HepG2 (cell line): ENCODE measurements around the gene EEF1A1. TPM values are rescaled to one million over a fixed set of nuclear protein-coding genes. Genes with fewer than 3 reads are reported as not detected.

Experiments used
- EZH2 ChIP-seq: conservative IDR thresholded peaks from 2 replicates; pipeline ENCODE4 v1.6.1; 2012; ENCODE audit warnings: mild to moderate bottlenecking, low read depth, low read length, moderate library complexity
- FOSL1 ChIP-seq: sonication (generic); formaldehyde crosslinking; IDR thresholded peaks from 2 replicates; pipeline ENCODE4 v1.9.0; 2021; ENCODE audit warnings: missing genetic modification reagents, borderline replicate concordance
- NBN ChIP-seq: fragments of 450-650 bp; conservative IDR thresholded peaks from 2 replicates; pipeline ENCODE4 v1.6.1; 2017
- PRPF4 ChIP-seq: fragments of 200-400 bp; formaldehyde crosslinking; IDR thresholded peaks from 2 replicates; pipeline ENCODE4 v1.6.1; 2016; ENCODE audit warnings: low read length, low read depth; ENCODE audit not compliant: poor library complexity, severe bottlenecking
- TAF1 ChIP-seq: sonication (generic); formaldehyde crosslinking; IDR thresholded peaks from 2 replicates; pipeline ENCODE4 v1.4.0; 2020; ENCODE audit warnings: missing genetic modification reagents
- ZBTB7A ChIP-seq: sonication (generic); formaldehyde crosslinking; IDR thresholded peaks from 2 replicates; pipeline ENCODE4 v1.8.0; 2022; ENCODE audit warnings: mild to moderate bottlenecking, missing genetic modification reagents
- ZNF629 ChIP-seq: sonication (generic); formaldehyde crosslinking; conservative IDR thresholded peaks from 2 replicates; pipeline ENCODE4 v1.5.0; 2020; ENCODE audit warnings: missing genetic modification reagents
- ZNF782 ChIP-seq: sonication (generic); formaldehyde crosslinking; IDR thresholded peaks from 2 replicates; pipeline ENCODE4 v1.4.0; 2020; ENCODE audit warnings: missing genetic modification reagents, mild to moderate bottlenecking, borderline replicate concordance
- ZNF841 ChIP-seq: sonication (generic); formaldehyde crosslinking; IDR thresholded peaks from 2 replicates; pipeline ENCODE4 v1.8.1; 2023; ENCODE audit warnings: missing genetic modification reagents, borderline replicate concordance
- ZNF850 ChIP-seq: sonication (generic); formaldehyde crosslinking; conservative IDR thresholded peaks from 2 replicates; pipeline ENCODE4 v1.9.0; 2021; ENCODE audit warnings: mild to moderate bottlenecking, missing genetic modification reagents
- polyA plus RNA-seq, 8 experiments: library from polyadenylated mRNA; depleted of rRNA in 3 of 8; stranded (reverse) in 7 of 8; unstranded in 1 of 8; fragments of >200 nt; fragmentation: Illumina TruSeq in 4 of 8; extraction: Trizol in 4 of 8; gene quantifications; 2 replicates each; pipeline versions ENCODE4 v1.2.1 to v1.2.3, GENCODE V29; 2011 to 2016; ENCODE audit warnings: low read depth in 4 of 8, missing spikeins in 1 of 8, mixed read lengths in 1 of 8; ENCODE audit not compliant: insufficient read depth in 1 of 8
- total RNA-seq, 5 experiments: library from RNA; depleted of rRNA; stranded (reverse); fragments of >200 nt; fragmentation: Illumina TruSeq; extraction: Trizol; gene quantifications; 2 replicates each; pipeline ENCODE4 v1.2.3, GENCODE V29; 2016; ENCODE audit warnings: low read depth in 1 of 5
- TF ChIP-seq, protein P1 (sequence below): sonication (generic); formaldehyde crosslinking; IDR thresholded peaks from 2 replicates; pipeline ENCODE4 v1.8.1; 2023; ENCODE audit warnings: mild to moderate bottlenecking, inconsistent platforms, moderate library complexity, missing genetic modification reagents, borderline replicate concordance
- TF ChIP-seq, protein P2 (sequence below): sonication (generic); formaldehyde crosslinking; IDR thresholded peaks from 2 replicates; pipeline ENCODE4 v1.4.0; 2020; ENCODE audit warnings: missing genetic modification reagents, borderline replicate concordance
- TF ChIP-seq, protein P3 (sequence below): sonication (generic); formaldehyde crosslinking; IDR thresholded peaks from 2 replicates; pipeline ENCODE4 v1.8.0; 2022; ENCODE audit warnings: mild to moderate bottlenecking, missing genetic modification reagents, moderate library complexity
- TF ChIP-seq, protein P4 (sequence below): sonication (generic); formaldehyde crosslinking; IDR thresholded peaks from 2 replicates; pipeline ENCODE4 v1.5.1; 2020; ENCODE audit warnings: mild to moderate bottlenecking, moderate library complexity, missing genetic modification reagents
- TF ChIP-seq, protein P5 (sequence below): sonication (generic); formaldehyde crosslinking; IDR thresholded peaks from 2 replicates; pipeline ENCODE4 v1.5.1; 2020; ENCODE audit warnings: missing genetic modification reagents, mild to moderate bottlenecking, borderline replicate concordance
- TF ChIP-seq, protein P6 (sequence below): IDR thresholded peaks from 2 replicates; pipeline ENCODE4 v1.6.1; 2016; ENCODE audit warnings: low read depth, borderline replicate concordance
- TF ChIP-seq, protein P7 (sequence below): sonication (generic); formaldehyde crosslinking; IDR thresholded peaks from 2 replicates; pipeline ENCODE4 v1.4.0; 2020; ENCODE audit warnings: missing genetic modification reagents

Gene EEF1A1
- total and polyA plus RNA-seq, 2 of the 13 experiments (the other 11 are each of a cell fraction or from before 2014, with no cell fraction given), result 13,726 to 17,172 TPM

DNA sequence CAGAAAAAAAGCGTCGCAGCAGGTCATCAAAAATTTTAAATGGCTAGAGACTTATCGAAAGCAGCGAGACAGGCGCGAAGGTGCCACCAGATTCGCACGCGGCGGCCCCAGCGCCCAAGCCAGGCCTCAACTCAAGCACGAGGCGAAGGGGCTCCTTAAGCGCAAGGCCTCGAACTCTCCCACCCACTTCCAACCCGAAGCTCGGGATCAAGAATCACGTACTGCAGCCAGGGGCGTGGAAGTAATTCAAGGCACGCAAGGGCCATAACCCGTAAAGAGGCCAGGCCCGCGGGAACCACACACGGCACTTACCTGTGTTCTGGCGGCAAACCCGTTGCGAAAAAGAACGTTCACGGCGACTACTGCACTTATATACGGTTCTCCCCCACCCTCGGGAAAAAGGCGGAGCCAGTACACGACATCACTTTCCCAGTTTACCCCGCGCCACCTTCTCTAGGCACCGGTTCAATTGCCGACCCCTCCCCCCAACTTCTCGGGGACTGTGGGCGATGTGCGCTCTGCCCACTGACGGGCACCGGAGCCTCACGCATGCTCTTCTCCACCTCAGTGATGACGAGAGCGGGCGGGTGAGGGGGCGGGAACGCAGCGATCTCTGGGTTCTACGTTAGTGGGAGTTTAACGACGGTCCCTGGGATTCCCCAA is at the start of gene EEF1A1 (continued):
- TF ChIP-seq ZNF629 (CRISPR knock-in tag) (no peak), FOSL1 (CRISPR knock-in tag) (no peak), ZBTB7A (CRISPR knock-in tag) (no peak), NBN (no peak), ZNF841 (no peak; the same call in 1 of the 2 replicates), PRPF4 (no peak), ZNF782 (CRISPR knock-in tag) (peak; percentile 60; the same call in 1 of the 2 replicates), TAF1 (CRISPR knock-in tag) (peak; percentile 96), ZNF850 (CRISPR knock-in tag) (no peak), EZH2 (no peak)
- TF ChIP-seq, protein P1, sequence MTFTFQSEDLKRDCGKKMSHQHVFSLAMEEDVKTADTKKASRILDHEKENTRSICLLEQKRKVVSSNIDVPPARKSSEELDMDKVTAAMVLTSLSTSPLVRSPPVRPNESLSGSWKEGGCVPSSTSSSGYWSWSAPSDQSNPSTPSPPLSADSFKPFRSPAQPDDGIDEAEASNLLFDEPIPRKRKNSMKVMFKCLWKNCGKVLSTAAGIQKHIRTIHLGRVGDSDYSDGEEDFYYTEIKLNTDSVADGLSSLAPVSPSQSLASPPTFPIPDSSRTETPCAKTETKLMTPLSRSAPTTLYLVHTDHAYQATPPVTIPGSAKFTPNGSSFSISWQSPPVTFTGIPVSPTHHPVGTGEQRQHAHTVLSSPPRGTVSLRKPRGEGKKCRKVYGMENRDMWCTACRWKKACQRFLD, result peak; percentile 45
- TF ChIP-seq, protein P2, sequence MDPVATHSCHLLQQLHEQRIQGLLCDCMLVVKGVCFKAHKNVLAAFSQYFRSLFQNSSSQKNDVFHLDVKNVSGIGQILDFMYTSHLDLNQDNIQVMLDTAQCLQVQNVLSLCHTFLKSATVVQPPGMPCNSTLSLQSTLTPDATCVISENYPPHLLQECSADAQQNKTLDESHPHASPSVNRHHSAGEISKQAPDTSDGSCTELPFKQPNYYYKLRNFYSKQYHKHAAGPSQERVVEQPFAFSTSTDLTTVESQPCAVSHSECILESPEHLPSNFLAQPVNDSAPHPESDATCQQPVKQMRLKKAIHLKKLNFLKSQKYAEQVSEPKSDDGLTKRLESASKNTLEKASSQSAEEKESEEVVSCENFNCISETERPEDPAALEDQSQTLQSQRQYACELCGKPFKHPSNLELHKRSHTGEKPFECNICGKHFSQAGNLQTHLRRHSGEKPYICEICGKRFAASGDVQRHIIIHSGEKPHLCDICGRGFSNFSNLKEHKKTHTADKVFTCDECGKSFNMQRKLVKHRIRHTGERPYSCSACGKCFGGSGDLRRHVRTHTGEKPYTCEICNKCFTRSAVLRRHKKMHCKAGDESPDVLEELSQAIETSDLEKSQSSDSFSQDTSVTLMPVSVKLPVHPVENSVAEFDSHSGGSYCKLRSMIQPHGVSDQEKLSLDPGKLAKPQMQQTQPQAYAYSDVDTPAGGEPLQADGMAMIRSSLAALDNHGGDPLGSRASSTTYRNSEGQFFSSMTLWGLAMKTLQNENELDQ (CRISPR knock-in tag), result 0 out of 2 replicates have a peak, but pooled peaks have one; percentile 7
- TF ChIP-seq, protein P3, sequence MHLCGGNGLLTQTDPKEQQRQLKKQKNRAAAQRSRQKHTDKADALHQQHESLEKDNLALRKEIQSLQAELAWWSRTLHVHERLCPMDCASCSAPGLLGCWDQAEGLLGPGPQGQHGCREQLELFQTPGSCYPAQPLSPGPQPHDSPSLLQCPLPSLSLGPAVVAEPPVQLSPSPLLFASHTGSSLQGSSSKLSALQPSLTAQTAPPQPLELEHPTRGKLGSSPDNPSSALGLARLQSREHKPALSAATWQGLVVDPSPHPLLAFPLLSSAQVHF (CRISPR knock-in tag), result no peak
- TF ChIP-seq, protein P4, sequence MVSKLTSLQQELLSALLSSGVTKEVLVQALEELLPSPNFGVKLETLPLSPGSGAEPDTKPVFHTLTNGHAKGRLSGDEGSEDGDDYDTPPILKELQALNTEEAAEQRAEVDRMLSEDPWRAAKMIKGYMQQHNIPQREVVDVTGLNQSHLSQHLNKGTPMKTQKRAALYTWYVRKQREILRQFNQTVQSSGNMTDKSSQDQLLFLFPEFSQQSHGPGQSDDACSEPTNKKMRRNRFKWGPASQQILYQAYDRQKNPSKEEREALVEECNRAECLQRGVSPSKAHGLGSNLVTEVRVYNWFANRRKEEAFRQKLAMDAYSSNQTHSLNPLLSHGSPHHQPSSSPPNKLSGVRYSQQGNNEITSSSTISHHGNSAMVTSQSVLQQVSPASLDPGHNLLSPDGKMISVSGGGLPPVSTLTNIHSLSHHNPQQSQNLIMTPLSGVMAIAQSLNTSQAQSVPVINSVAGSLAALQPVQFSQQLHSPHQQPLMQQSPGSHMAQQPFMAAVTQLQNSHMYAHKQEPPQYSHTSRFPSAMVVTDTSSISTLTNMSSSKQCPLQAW (CRISPR knock-in tag), result peak; percentile 93
- TF ChIP-seq, protein P5, sequence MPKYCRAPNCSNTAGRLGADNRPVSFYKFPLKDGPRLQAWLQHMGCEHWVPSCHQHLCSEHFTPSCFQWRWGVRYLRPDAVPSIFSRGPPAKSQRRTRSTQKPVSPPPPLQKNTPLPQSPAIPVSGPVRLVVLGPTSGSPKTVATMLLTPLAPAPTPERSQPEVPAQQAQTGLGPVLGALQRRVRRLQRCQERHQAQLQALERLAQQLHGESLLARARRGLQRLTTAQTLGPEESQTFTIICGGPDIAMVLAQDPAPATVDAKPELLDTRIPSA (CRISPR knock-in tag), result 0 out of 2 replicates have a peak, but pooled peaks have one; percentile 19
- TF ChIP-seq, protein P6, sequence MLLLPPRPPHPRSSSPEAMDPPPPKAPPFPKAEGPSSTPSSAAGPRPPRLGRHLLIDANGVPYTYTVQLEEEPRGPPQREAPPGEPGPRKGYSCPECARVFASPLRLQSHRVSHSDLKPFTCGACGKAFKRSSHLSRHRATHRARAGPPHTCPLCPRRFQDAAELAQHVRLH (CRISPR knock-in tag), result 0 out of 2 replicates have a peak, but pooled peaks have one; percentile 61
- TF ChIP-seq, protein P7, sequence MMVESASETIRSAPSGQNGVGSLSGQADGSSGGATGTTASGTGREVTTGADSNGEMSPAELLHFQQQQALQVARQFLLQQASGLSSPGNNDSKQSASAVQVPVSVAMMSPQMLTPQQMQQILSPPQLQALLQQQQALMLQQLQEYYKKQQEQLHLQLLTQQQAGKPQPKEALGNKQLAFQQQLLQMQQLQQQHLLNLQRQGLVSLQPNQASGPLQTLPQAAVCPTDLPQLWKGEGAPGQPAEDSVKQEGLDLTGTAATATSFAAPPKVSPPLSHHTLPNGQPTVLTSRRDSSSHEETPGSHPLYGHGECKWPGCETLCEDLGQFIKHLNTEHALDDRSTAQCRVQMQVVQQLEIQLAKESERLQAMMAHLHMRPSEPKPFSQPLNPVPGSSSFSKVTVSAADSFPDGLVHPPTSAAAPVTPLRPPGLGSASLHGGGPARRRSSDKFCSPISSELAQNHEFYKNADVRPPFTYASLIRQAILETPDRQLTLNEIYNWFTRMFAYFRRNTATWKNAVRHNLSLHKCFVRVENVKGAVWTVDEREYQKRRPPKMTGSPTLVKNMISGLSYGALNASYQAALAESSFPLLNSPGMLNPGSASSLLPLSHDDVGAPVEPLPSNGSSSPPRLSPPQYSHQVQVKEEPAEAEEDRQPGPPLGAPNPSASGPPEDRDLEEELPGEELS, result 0 out of 2 replicates have a peak, but pooled peaks have one; percentile 35
